Right lobe of liver (tissue), 4 donors: Measurements from ENCODE around the gene VTN.

Experiments used
- POLR2A ChIP-seq: fragments of 450-650 bp; IDR thresholded peaks from one replicate; pipeline ENCODE4 v1.6.1; 2017; ENCODE audit warnings: antibody characterized with exemption, mild to moderate bottlenecking
- TF ChIP-seq, protein P1 (sequence below), 4 donors: fragments of 200-600 bp in 3 of 4; fragments of 450-650 bp in 1 of 4; IDR thresholded peaks; one replicate each; pipeline versions ENCODE4 v1.5.1 to v1.8.0; 2016 to 2022; ENCODE audit warnings: antibody characterized with exemption in 4 of 4, mild to moderate bottlenecking in 2 of 4
- donor health status: DM: no; HTN: no; CAD: no.
- donor health status: DM: no; HTN: no; CAD: no.
- donor health status: DM: no; HTN: yes; CAD: no.

- TF ChIP-seq, protein P1, sequence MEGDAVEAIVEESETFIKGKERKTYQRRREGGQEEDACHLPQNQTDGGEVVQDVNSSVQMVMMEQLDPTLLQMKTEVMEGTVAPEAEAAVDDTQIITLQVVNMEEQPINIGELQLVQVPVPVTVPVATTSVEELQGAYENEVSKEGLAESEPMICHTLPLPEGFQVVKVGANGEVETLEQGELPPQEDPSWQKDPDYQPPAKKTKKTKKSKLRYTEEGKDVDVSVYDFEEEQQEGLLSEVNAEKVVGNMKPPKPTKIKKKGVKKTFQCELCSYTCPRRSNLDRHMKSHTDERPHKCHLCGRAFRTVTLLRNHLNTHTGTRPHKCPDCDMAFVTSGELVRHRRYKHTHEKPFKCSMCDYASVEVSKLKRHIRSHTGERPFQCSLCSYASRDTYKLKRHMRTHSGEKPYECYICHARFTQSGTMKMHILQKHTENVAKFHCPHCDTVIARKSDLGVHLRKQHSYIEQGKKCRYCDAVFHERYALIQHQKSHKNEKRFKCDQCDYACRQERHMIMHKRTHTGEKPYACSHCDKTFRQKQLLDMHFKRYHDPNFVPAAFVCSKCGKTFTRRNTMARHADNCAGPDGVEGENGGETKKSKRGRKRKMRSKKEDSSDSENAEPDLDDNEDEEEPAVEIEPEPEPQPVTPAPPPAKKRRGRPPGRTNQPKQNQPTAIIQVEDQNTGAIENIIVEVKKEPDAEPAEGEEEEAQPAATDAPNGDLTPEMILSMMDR (IDR thresholded peaks at IDR 0.05) = no peak
- TF ChIP-seq POLR2A = no peak
Observed at GRCh38 chr17:28365487-28365886, 4.6 kb downstream of the VTN start.
